NT2/D1 (cell line): ENCODE results near the gene SH2D6.

Source experiments
- YY1 ChIP-seq: IDR thresholded peaks from 2 replicates; pipeline ENCODE4 v1.6.1; 2011; ENCODE audit not compliant: insufficient read length, insufficient read depth
- ZNF274 ChIP-seq: IDR thresholded peaks from 2 replicates; pipeline ENCODE4 v1.6.1; 2011; ENCODE audit warnings: mild to moderate bottlenecking, low read depth, low read length

GRCh38 chr2:85390941-85391669 is 27.4 kb upstream of the SH2D6 start:
- TF ChIP-seq ZNF274 = no peak
- no peak for TF ChIP-seq YY1
